Left lobe of liver (tissue), 2 donors: ENCODE measurements around the gene GPR173. TPM values are rescaled to one million over a fixed set of nuclear protein-coding genes. Genes with fewer than 3 reads are reported as not detected.
A peak's percentile ranks its signal among the peaks of the same experiment; 100 is the strongest.

ENCODE experiments used
- ATAC-seq: fragments of 200-7000 bp; cut with Tn5 transposase; one replicate; pipeline ENCODE4 v1.9.1; 2020; ENCODE audit warnings: mild to moderate bottlenecking, moderate library complexity
- DNase-seq: peaks from one replicate; pipeline ENCODE4 v3.0.0-alpha.2; 2020; ENCODE audit warnings: low spot score
- total RNA-seq: library from RNA; stranded (reverse); gene quantifications from one replicate; pipeline ENCODE4 v1.2.1, GENCODE V29; 2021
- donor health status: DM: no; HTN: no; CAD: no; lungs with moderate emphysema.
- donor health status: DM: no; HTN: yes; CAD: no.

GPR173 gene
- total RNA-seq, 1 donor from 2014 or later: 0.23 TPM

DNA sequence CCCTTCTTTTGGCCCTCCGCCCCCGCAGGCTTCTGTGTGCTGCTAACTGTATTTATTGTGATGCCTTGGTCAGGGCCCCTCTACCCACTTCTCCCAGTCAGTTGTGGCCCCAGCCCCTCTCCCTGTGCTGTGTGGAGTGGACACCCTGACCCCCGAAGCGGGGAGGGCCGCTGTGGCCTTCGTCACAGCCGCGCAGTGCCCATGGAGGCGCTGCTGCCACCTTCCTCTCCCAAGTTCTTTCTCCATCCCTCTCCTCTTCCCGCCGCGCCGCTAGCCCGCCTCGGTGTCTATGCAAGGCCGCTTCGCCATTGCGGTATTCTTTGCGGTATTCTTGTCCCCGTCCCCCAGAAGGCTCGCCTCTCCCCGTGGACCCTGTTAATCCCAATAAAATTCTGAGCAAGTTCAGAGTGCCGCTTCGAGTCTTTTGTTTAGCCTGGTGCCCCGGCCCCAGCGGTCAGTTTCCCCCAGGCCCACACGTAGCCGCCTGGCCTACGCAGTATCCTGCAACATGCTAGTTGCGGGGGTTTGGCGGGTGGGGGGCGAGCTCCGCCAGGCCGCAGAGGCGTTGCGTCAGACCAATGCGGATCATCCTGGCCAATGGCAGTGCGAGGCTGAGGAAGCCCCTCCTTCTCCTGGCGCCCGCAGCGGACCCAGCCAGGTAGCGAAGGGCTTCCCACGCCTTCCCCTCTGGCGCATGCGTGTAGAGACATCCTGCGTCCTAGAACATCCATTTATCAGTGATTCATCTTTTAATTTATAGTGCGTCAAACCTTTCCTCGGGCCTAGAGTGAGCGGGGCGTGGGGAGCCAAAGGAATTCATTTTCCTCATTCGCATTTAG, 39.8 kb downstream of the GPR173 start:
- DNase-seq: peak; percentile 80

GRCh38 chrX:53089224-53089842, 40.7 kb downstream of the GPR173 start:
- ATAC-seq (peak; percentile 32), DNase-seq (peak; percentile 48)

More for the DNA sequence above, 39.8 kb downstream of the GPR173 start:
- ATAC-seq: peak; percentile 85

DNA sequence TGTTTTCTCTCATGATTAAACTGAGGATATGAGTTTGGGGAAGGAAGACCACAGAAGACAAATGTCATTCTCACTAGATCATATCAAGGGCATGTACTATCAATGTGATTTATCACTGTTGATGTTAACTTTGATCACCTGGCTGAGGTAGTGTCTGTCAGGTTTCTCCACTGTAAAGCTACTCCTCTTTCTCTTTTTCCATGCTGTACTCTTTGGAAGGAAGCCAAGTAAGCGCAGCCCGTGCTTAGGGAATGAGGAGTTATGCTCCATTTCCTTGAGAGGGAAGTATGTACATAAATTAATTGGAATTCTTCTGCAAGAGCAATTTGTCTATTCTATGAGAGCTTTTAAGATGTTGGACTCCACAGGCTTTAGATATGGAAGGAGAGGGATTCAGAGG, 41.3 kb downstream of the GPR173 start:
- no peak for DNase-seq
- ATAC-seq: no peak

GRCh38 chrX:53091354-53091753, 42.8 kb downstream of the GPR173 start:
- DNase-seq (no peak), ATAC-seq (no peak)

DNA sequence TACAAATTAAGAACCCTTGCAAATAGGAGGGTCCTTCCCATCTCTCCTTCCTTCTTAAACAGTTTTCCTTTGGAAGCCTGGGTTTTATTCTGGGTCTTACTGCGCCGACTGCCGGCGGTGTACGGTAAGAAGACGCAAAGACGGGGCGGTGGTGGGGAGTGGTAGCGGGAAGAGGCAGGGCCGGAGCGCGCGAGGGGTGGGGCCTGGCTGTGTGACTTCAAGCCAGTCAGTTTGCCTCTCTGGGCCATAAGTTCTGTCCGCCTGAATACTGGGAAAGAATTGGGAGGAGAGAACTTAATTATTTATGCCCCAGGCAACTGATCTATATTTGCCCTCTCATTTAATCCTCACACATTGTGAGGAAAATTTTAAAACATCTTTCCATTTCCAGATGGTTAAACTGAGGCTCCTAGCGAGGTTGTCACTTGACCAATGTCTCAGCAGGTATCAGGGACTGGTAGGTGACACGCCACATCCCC, 44.6 kb downstream of the GPR173 start:
- peak; percentile 73 for ATAC-seq
- DNase-seq: peak; percentile 68

- peak; percentile 88 for ATAC-seq
- DNase-seq: peak; percentile 86
Observed at GRCh38 chrX:53093748-53094581, 45.4 kb downstream of the GPR173 start, which contains the start of gene KANTR. TSS of gene KANTR (plus strand) at chrX:53094142. CDS start at chrX:53124273, 30,131 bp downstream.

- DNase-seq (no peak), ATAC-seq (no peak)
Observed at GRCh38 chrX:53094582-53094905, 46.0 kb downstream of the GPR173 start.

GRCh38 chrX:53095796-53096195, 47.2 kb downstream of the GPR173 start:
- ATAC-seq (no peak), DNase-seq (no peak)

DNA sequence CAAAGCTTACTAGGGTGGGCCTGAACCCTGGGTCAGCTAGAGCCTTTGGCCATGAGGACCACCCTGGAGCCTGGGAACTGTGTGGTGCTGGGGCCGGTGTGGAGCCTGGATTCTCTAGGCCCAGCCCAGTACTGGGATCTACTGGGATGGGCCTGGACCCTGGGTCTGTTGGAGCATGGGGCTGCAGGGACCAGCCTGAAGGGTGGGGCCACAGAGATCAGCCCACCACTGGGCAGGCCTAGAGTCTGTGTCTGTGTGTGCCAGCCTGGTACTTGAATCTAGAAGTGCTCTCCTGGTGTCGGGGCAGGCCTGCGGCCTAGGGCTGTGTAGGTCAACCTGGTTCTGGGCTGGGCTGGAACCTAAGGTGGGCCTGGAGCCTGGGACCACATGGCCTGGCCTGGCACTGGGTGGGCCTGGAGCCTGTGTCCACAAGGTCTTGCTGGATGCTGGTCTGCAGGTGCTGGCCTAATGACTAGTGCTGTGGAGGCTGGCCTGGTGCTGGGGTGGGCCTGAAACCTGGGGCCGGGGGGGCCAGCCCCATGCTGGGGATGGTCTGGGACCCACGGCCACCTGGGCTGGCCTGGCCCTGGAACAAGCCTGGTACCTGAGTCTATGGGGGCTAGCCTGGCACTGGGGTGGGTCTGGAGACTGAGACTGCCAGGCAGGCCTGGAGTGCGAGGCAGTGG, 66.4 kb downstream of the GPR173 start:
- ATAC-seq (no peak), DNase-seq (no peak)

DNA sequence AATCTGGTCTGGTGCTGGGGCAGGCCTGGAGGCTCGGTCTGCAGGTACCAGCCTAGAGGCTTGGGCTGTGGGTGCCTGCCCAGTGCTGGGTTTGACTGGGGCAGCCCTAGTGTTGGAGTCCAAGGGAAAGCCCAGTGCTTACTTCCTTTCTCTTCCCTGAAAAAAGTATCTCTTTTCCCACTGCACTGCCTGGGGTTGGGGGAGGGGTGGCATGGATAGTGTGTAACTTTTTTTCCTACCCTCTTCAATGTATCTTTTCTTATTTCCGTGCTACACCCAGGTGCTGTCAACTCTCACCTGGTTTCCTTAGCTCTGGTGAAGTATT, 66.9 kb downstream of the GPR173 start:
- DNase-seq: no peak
- ATAC-seq: no peak

DNA sequence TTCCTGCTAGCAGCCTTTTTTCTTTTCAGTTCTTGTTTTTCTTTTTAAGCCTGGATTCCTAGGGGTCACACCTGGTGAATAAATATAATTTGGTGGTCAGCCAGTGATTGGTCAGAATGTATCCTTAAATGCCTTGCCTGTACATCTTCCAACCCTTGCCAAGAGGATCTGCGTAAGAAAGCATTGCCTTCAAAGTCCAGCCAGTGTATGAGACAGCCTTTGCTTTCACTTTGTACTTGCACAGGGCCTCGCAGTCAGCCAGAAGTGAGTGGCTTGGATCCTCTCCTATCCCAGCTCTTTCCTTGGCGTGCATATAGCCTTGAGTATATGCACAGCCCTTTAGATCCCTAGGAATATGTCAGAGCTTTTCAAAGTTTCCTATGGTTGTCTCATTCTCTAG, 67.5 kb downstream of the GPR173 start:
- DNase-seq: no peak

DNA sequence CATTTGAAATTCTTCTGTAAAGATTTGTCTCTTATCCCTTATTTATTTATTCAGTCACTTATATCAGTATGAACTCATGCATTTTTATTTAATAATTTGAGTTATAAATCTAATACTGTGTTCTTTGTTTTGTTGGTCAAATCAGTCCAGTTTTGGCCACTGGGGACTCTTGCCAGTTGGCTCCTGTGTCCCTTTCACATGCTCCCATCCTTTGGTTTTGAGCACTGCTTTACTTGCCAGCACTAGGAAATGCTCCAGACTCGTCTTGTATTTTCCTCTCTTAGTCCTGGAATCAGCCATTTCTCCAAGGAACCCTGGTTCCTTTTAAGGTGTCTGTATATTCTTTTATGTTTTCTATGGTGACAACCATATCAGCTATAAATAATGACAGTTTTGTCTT, 73.4 kb downstream of the GPR173 start:
- no peak for DNase-seq
- ATAC-seq: no peak

More for the DNA sequence above, 67.5 kb downstream of the GPR173 start:
- peak; percentile 69 for ATAC-seq

DNA sequence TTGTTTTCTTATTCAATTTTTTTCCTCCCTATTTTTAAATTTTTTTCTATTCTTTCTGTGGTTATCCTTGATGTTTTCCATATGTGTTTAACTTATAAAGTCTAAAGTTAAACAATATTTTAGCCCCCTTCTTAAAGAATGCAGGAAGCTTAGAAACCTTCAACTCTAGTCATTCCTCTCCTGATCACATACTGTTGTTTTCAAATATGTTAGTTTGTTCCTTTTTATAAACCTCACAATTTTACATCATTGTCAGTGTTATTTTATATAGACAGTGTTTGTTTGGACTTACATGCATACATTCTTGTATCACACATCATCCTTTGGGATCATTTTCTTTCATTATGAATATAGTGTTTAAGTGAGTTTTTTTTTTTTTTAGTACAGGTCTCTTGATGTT, 76.9 kb downstream of the GPR173 start:
- ATAC-seq (no peak), DNase-seq (no peak)

- no peak for ATAC-seq
- no peak for DNase-seq
Observed at GRCh38 chrX:53126377-53126776, 77.8 kb downstream of the GPR173 start.

GRCh38 chrX:53128097-53128749, 79.6 kb downstream of the GPR173 start:
- ATAC-seq (no peak), DNase-seq (no peak)

Other genes with a start within 250 kb of the GPR173 start
- not detected for gene XAGE5, start 237.5 kb upstream of the GPR173 start, total RNA-seq
- gene XAGE3, start 180.7 kb upstream of the GPR173 start, total RNA-seq: not detected
- gene FAM156B, start 151.5 kb upstream of the GPR173 start, total RNA-seq: 5.2 TPM
- gene FAM156A, start 90.3 kb upstream of the GPR173 start, total RNA-seq: 8.7 TPM
- gene TSPYL2, start 33.6 kb downstream of the GPR173 start, total RNA-seq: 4.8 TPM
- 5.0 TPM for gene KANTR, start 45.4 kb downstream of the GPR173 start, total RNA-seq
- 34.1 TPM for gene KDM5C, start 176.4 kb downstream of the GPR173 start, total RNA-seq
- gene IQSEC2, start 232.8 kb downstream of the GPR173 start, total RNA-seq: 2.5 TPM